ENCODE measurements around the gene RIMS1. TPM values are rescaled to one million over a fixed set of nuclear protein-coding genes. Genes with fewer than 3 reads are reported as not detected.

Gene RIMS1
- total and polyA plus RNA-seq, 2 of the 13 experiments (the other 11 are each of a cell fraction or from before 2014, with no cell fraction given): not detected

- no peaks in the 10 kb centered on the region for H4K20me1 ChIP-seq (ENCODE audit: insufficient read depth, low read length)
- H3K9ac ChIP-seq (ENCODE audit: insufficient read depth, low read depth, low read length): no peak overlapping the region
- no peak overlapping the region for H3K4me2 ChIP-seq (ENCODE audit: low read depth, low read length)
- FAIRE-seq (no peak), DNase-seq (ENCODE audit: low spot score) (no peak), ATAC-seq (no peak)
- ChIA-PET CTCF (ENCODE audit: low intra/inter-chr PET ratio, low total read pairs) (no interaction called here), POLR2A (no interaction called here)
- H3K79me2 ChIP-seq (ENCODE audit: insufficient read depth, low read length): no peaks in the 10 kb centered on the region
- H3K4me3 ChIP-seq (replicated peaks in 1 of 3; ENCODE audit: insufficient read depth in 1 of 3, low read depth in 2 of 3, low read length in 3 of 3): no peak overlapping the region
- no peaks in the 10 kb centered on the region for H3K9me3 ChIP-seq (ENCODE audit: low read length)
- no peaks in the 10 kb centered on the region for H3K36me3 ChIP-seq (replicated peaks in 1 of 2; ENCODE audit: control insufficient read depth in 1 of 2, insufficient read depth in 2 of 2, low read length in 2 of 2)
- no peak overlapping the region for H3K27ac ChIP-seq (ENCODE audit: extremely low read length, insufficient read depth, low read length)
- no peak for TF ChIP-seq SOX13 (IDR thresholded peaks at IDR 0.05)
- TF ChIP-seq SOX13 (CRISPR knock-in tag; conservative IDR thresholded peaks at IDR 0.05 in 1 of 2, IDR thresholded peaks at IDR 0.05 in 1 of 2): no peak
- no peak for TF ChIP-seq TOE1 (CRISPR knock-in tag; IDR thresholded peaks at IDR 0.05)
- no peak for TF ChIP-seq SMAD9 (CRISPR knock-in tag; IDR thresholded peaks at IDR 0.05)
- no peak for TF ChIP-seq ZNF703 (CRISPR knock-in tag; IDR thresholded peaks at IDR 0.05; ENCODE audit: borderline replicate concordance)
- no peak for TF ChIP-seq ZNF335 (CRISPR knock-in tag; IDR thresholded peaks at IDR 0.05)
- no peak for TF ChIP-seq GATAD2A (CRISPR knock-in tag; IDR thresholded peaks at IDR 0.05)
- no peak for TF ChIP-seq FOSL1 (CRISPR knock-in tag; IDR thresholded peaks at IDR 0.05; ENCODE audit: borderline replicate concordance)
- TF ChIP-seq ZFP36L2 (CRISPR knock-in tag; IDR thresholded peaks at IDR 0.05): no peak
- WGBS (ENCODE audit: low lambda C conversion rate): 18% methylated on average over 2 of the region's 2 CpGs
- intact Hi-C loops (cut with micrococcal nuclease; ENCODE audit: unreplicated experiment) (no loop called here), in situ Hi-C loops (cut with HindIII; ENCODE audit: extremely low pct_ligation_motif_present, low pct_unique_long_range_greater_than_20kb) (no loop called here)
- no peaks in the 10 kb centered on the region for H3K4me1 ChIP-seq (ENCODE audit: insufficient read depth, low read length)
- H2AFZ ChIP-seq (ENCODE audit: low read length): no peak overlapping the region
- no TSS peak for BruUV-seq (replicated peaks)
- H3K27me3 ChIP-seq (ENCODE audit: control insufficient read depth in 1 of 2, insufficient read depth in 2 of 2, low read length in 2 of 2): no peaks in the 10 kb centered on the region
Measured at GRCh38 chr6:72288592-72288991, 402.2 kb downstream of the RIMS1 start.

DNA sequence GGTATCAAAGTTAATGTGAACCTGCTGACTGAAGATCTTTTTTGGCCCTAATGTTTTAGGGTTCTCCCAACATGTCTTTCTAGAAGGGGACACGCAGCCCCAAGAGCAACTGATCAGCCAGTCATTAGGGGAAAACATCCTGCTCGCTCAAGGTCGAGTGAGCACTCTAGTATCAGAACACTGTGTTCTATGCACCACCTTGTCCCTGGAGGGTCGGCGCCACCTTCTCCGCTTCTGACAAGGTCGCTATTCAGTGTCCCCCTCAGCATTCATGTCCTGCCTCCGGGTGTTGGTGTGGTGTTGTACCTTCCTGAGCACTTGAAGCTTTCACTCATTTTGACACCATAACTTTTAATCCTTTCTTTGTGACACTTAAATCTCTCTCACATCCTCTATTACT, 404.3 kb downstream of the RIMS1 start:
- Histone ChIP-seq H3K79me2 (ENCODE audit: insufficient read depth, low read length) (no peaks in the 10 kb centered on the region), H3K36me3 (replicated peaks in 1 of 2; ENCODE audit: control insufficient read depth in 1 of 2, insufficient read depth in 2 of 2, low read length in 2 of 2) (no peaks in the 10 kb centered on the region), H4K20me1 (ENCODE audit: insufficient read depth, low read length) (no peaks in the 10 kb centered on the region), H3K27ac (ENCODE audit: extremely low read length, insufficient read depth, low read length) (no peak overlapping the region), H3K4me2 (ENCODE audit: low read depth, low read length) (no peak overlapping the region), H2AFZ (ENCODE audit: low read length) (no peak overlapping the region), H3K4me3 (replicated peaks in 1 of 3; ENCODE audit: insufficient read depth in 1 of 3, low read depth in 2 of 3, low read length in 3 of 3) (no peak overlapping the region), H3K9me3 (ENCODE audit: low read length) (no peaks in the 10 kb centered on the region), H3K4me1 (ENCODE audit: insufficient read depth, low read length) (no peaks in the 10 kb centered on the region), H3K9ac (ENCODE audit: insufficient read depth, low read depth, low read length) (no peak overlapping the region), H3K27me3 (ENCODE audit: control insufficient read depth in 1 of 2, insufficient read depth in 2 of 2, low read length in 2 of 2) (no peaks in the 10 kb centered on the region)
- no TSS peak for BruUV-seq (replicated peaks)
- intact Hi-C loops (cut with micrococcal nuclease; ENCODE audit: unreplicated experiment): no loop called here
- DNase-seq (ENCODE audit: low spot score) (no peak), ATAC-seq (no peak), FAIRE-seq (no peak)
- in situ Hi-C loops (cut with HindIII; ENCODE audit: extremely low pct_ligation_motif_present, low pct_unique_long_range_greater_than_20kb): no loop called here
- ChIA-PET CTCF (ENCODE audit: low intra/inter-chr PET ratio, low total read pairs) (no interaction called here), POLR2A (no interaction called here)
- 43% methylated on average over 8 of the region's 8 CpGs for WGBS (ENCODE audit: low lambda C conversion rate)
- TF ChIP-seq ZNF567 (CRISPR knock-in tag; IDR thresholded peaks at IDR 0.05; ENCODE audit: borderline replicate concordance): no peak
- TF ChIP-seq, protein P1, sequence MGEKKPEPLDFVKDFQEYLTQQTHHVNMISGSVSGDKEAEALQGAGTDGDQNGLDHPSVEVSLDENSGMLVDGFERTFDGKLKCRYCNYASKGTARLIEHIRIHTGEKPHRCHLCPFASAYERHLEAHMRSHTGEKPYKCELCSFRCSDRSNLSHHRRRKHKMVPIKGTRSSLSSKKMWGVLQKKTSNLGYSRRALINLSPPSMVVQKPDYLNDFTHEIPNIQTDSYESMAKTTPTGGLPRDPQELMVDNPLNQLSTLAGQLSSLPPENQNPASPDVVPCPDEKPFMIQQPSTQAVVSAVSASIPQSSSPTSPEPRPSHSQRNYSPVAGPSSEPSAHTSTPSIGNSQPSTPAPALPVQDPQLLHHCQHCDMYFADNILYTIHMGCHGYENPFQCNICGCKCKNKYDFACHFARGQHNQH (CRISPR knock-in tag; IDR thresholded peaks at IDR 0.05): no peak
- TF ChIP-seq SIX4 (CRISPR knock-in tag; IDR thresholded peaks at IDR 0.05): no peak
- no peak for TF ChIP-seq ZFAT (CRISPR knock-in tag; conservative IDR thresholded peaks at IDR 0.05)
- no peak for TF ChIP-seq LCORL (IDR thresholded peaks at IDR 0.05)
- TF ChIP-seq LCORL (CRISPR knock-in tag; IDR thresholded peaks at IDR 0.05): no peak
- TF ChIP-seq, protein P2, sequence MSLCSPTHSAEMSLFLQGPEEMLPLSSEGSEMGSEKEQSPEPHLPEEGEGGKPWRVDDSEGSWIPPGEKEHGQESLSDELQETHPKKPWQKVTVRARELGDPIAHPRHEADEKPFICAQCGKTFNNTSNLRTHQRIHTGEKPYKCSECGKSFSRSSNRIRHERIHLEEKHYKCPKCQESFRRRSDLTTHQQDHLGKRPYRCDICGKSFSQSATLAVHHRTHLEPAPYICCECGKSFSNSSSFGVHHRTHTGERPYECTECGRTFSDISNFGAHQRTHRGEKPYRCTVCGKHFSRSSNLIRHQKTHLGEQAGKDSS (CRISPR knock-in tag; IDR thresholded peaks at IDR 0.05; ENCODE audit: borderline replicate concordance, low read depth): no peak
- no peak for TF ChIP-seq ZNF780A (CRISPR knock-in tag; IDR thresholded peaks at IDR 0.05)
- TF ChIP-seq NKX3-1 (CRISPR knock-in tag; IDR thresholded peaks at IDR 0.05): no peak

Measured in HepG2 (cell line).